ENCODE measurements around the gene PELI2. TPM values are rescaled to one million over a fixed set of nuclear protein-coding genes. Genes with fewer than 3 reads are reported as not detected.
A peak's percentile ranks its signal among the peaks of the same experiment; 100 is the strongest.

PELI2 gene
- total RNA-seq, 1 donor from 2014 or later: 32.2 TPM

DNA sequence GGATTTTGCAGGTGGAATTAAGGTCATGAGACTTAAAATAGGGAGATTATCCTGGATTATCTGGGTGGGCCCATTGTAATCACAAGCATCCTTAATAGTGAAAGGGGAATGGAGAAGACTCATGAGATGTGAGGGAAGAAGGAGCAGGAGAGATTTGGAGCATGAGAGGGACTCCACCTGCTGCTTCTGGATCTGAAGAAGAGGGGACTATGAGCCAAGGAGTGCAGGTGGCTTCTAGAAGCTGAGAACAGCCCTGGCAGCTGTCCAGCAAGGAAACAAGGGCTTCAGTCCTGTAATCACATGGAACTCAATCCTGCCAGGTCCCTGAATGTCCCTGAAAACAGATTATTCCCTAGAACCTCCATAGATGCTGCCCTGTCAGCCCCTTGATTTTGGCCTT is 67.8 kb downstream of the PELI2 start:
- Mint-ChIP-seq H3K27ac (no peak overlapping the region), H3K27me3 (no peaks in the 10 kb centered on the region), H3K4me3 (ENCODE audit: low read depth) (no peak overlapping the region), H3K9me3 (ENCODE audit: low read depth) (no peaks in the 10 kb centered on the region), H3K36me3 (ENCODE audit: insufficient read depth) (no peaks in the 10 kb centered on the region), H3K4me1 (ENCODE audit: low read depth) (peaks cover 10% of the 10 kb centered on the region)
- no peak for DNase-seq (ENCODE audit: low spot score, unreplicated experiment)
- TF ChIP-seq, protein P1, sequence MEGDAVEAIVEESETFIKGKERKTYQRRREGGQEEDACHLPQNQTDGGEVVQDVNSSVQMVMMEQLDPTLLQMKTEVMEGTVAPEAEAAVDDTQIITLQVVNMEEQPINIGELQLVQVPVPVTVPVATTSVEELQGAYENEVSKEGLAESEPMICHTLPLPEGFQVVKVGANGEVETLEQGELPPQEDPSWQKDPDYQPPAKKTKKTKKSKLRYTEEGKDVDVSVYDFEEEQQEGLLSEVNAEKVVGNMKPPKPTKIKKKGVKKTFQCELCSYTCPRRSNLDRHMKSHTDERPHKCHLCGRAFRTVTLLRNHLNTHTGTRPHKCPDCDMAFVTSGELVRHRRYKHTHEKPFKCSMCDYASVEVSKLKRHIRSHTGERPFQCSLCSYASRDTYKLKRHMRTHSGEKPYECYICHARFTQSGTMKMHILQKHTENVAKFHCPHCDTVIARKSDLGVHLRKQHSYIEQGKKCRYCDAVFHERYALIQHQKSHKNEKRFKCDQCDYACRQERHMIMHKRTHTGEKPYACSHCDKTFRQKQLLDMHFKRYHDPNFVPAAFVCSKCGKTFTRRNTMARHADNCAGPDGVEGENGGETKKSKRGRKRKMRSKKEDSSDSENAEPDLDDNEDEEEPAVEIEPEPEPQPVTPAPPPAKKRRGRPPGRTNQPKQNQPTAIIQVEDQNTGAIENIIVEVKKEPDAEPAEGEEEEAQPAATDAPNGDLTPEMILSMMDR (IDR thresholded peaks at IDR 0.05; ENCODE audit: unreplicated experiment): no peak

DNA sequence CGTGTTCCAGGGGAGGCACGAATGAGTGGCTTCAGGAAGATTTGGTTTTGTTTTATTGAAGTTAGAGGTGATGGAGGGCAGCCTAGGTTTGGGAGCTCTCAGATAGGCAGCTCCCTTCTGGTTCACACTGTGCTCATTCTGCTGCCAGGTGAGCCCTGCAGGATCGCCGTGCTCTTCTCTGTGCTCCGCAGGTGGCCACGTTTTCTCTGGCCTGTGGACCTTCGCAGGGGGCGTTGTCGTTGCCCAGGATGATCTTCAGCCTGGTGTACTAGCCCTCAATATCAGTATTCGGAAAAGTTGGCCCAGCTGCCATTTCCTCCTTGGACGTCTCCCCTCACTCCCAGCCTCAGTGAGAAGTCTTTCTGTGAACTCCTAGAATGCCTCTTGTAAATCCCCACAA is 69.5 kb downstream of the PELI2 start:
- no peaks in the 10 kb centered on the region for H3K36me3 Mint-ChIP-seq (ENCODE audit: insufficient read depth)
- no peak for DNase-seq (ENCODE audit: low spot score, unreplicated experiment)
- H3K4me3 Mint-ChIP-seq (ENCODE audit: low read depth): no peak overlapping the region
- TF ChIP-seq, protein P1 (IDR thresholded peaks at IDR 0.05; ENCODE audit: unreplicated experiment): no peak
- no peaks in the 10 kb centered on the region for H3K9me3 Mint-ChIP-seq (ENCODE audit: low read depth)
- H3K27ac Mint-ChIP-seq: no peak overlapping the region
- peaks cover 4% of the 10 kb centered on the region for H3K4me1 Mint-ChIP-seq (ENCODE audit: low read depth)
- H3K27me3 Mint-ChIP-seq: no peaks in the 10 kb centered on the region

DNA sequence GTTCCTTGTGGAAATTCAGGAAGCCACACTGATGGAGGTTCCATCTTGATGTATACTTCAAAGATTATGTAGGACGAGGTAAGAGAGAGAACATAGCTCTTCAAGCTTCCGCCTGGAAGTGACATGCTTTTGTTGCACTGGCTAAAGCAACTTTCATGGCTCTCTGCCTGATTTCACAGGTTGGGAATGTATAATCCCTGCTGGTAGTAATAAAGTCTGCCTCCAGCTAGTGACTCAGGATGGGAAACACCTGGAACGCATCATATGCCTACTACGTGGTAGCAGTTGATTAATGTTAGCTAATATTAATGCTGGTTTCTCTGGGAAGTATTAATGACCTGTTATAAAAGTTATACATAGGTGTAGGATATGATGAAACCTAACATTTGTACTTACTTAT is 71.1 kb downstream of the PELI2 start:
- DNase-seq (ENCODE audit: low spot score, unreplicated experiment): no peak
- Mint-ChIP-seq H3K4me1 (ENCODE audit: low read depth) (peaks cover 4% of the 10 kb centered on the region), H3K4me3 (ENCODE audit: low read depth) (no peak overlapping the region), H3K36me3 (ENCODE audit: insufficient read depth) (no peaks in the 10 kb centered on the region), H3K27me3 (no peaks in the 10 kb centered on the region), H3K27ac (no peak overlapping the region), H3K9me3 (ENCODE audit: low read depth) (no peaks in the 10 kb centered on the region)
- TF ChIP-seq, protein P1 (IDR thresholded peaks at IDR 0.05; ENCODE audit: unreplicated experiment): no peak

DNA sequence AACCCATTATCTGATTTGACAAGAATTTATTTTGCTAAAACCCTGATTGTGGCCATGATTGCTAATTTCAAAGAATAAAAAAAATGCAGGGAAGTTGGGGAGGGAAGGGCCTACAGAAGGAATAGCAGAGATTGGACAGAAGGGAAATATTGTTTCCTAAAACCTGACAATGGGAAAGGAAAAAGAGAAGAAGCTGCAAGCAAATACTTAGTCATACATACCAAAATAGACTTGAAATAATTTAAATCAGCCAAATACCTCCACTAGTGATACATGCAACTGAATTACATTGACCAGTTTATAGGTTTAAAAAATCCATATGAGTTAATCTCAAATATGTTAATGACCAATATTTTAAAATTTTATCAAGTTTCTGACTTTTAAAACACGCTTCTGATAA is 75.1 kb downstream of the PELI2 start:
- no peak overlapping the region for H3K27ac Mint-ChIP-seq
- TF ChIP-seq, protein P1 (IDR thresholded peaks at IDR 0.05; ENCODE audit: unreplicated experiment): no peak
- H3K9me3 Mint-ChIP-seq (ENCODE audit: low read depth): no peaks in the 10 kb centered on the region

DNA sequence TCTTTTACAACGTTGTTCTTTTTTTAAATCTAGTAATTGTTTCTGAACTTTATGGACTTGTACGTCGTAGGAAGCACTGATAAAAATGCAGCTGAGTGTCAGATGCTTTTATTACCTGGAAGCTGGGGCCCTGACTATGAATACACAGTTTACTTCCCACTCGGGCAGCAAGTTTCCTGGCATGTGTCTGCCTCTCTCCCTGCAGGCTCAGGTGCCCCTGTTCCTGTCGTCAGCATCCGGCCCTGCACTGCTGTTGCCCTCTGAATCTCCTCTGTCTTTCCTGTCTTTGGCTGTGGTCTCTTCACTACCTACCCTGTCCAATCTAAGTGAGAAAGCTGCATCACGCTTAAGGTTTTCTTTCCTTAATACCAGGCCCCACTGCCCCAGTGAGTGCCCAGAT is 75.8 kb downstream of the PELI2 start:
- no peak for DNase-seq (ENCODE audit: low spot score, unreplicated experiment)
- Mint-ChIP-seq H3K27ac (peak overlapping the region; percentile 4), H3K4me1 (ENCODE audit: low read depth) (peaks cover 4% of the 10 kb centered on the region), H3K36me3 (ENCODE audit: insufficient read depth) (no peaks in the 10 kb centered on the region), H3K27me3 (no peaks in the 10 kb centered on the region), H3K9me3 (ENCODE audit: low read depth) (no peaks in the 10 kb centered on the region), H3K4me3 (ENCODE audit: low read depth) (no peak overlapping the region)
- TF ChIP-seq, protein P1 (IDR thresholded peaks at IDR 0.05; ENCODE audit: unreplicated experiment): no peak

More for the DNA sequence above, 75.1 kb downstream of the PELI2 start:
- H3K27me3 Mint-ChIP-seq: no peaks in the 10 kb centered on the region
- H3K4me1 Mint-ChIP-seq (ENCODE audit: low read depth): peaks cover 4% of the 10 kb centered on the region
- no peak for DNase-seq (ENCODE audit: low spot score, unreplicated experiment)
- H3K36me3 Mint-ChIP-seq (ENCODE audit: insufficient read depth): no peaks in the 10 kb centered on the region
- H3K4me3 Mint-ChIP-seq (ENCODE audit: low read depth): no peak overlapping the region
